OCI-LY1 (cell line): Measurements from ENCODE around the gene NME9.

ENCODE experiments used
- CTCF ChIP-seq: fragments of 200-600 bp; sonication (generic), shearing (Covaris generic); IDR thresholded peaks from 2 replicates; pipeline ENCODE4 v1.5.1; 2017; ENCODE audit warnings: mild to moderate bottlenecking, antibody characterized with exemption, low read length, moderate library complexity, mixed read lengths
- EZH2 ChIP-seq: fragments of 200-600 bp; sonication (generic), shearing (Covaris generic); IDR thresholded peaks from 2 replicates; pipeline ENCODE4 v1.8.0; 2017; ENCODE audit warnings: borderline replicate concordance, mixed run types, mild to moderate bottlenecking, antibody characterized with exemption, low read length, moderate library complexity, mixed read lengths

GRCh38 chr3:138327831-138328230, 1.8 kb downstream of the NME9 start:
- TF ChIP-seq CTCF (no peak), EZH2 (no peak)
